DOHH2 (cell line): ENCODE results near the gene MLST8.

Experiments
- EZH2phosphoT487 ChIP-seq: fragments of 200-600 bp; sonication (generic); IDR thresholded peaks from 2 replicates; pipeline ENCODE4 v1.6.1; 2017; ENCODE audit warnings: borderline replicate concordance, mild to moderate bottlenecking, antibody characterized with exemption, low read length, moderate library complexity, mixed read lengths
- TF ChIP-seq, protein P1 (sequence below): fragments of 200-600 bp; sonication (generic); IDR thresholded peaks from one replicate; pipeline ENCODE4 v1.5.1; 2014; ENCODE audit warnings: antibody characterized with exemption, mild to moderate bottlenecking, low read depth, low read length; ENCODE audit not compliant: poor library complexity, severe bottlenecking

DNA sequence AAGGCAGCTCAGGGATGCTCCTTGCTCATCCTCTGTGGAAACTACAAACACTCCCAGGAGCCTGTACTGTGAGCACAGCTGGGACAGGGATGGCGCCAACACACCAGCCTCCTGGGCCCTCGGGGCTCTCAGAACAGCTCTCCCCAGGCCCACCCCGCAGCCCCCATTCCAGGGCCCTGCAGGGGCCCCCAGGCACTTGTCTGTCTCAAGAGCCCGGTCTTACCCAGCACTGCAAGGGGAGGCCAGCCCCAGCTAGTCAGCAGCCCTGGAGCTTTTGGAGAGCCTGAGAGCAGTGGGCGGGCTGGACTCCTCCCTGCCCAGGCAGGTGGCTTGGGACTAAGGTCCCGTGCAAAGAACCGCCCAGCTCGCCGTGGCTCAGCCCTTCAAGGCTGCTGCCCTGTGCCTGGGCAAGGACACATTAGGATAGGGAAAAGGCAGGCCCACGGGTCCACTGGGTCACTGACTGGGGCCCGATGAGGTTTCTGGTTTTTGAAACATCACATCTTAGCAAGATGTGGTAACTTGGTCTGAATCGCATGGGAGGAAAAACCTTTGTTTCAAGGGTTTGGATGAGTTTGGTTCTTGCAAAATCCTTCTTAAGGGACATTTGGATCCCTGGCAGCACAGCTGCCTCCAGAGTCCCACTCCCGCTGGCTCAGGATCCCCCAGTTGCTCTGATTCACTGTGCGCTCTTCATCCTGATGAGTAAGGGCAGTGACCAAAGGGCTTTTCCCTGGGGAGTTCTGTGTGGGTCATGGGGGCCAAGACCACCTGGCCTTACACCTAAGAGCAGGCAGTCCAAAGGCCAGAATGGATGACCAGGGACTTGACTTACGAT, 33.8 kb downstream of the MLST8 start:
- TF ChIP-seq, protein P1, sequence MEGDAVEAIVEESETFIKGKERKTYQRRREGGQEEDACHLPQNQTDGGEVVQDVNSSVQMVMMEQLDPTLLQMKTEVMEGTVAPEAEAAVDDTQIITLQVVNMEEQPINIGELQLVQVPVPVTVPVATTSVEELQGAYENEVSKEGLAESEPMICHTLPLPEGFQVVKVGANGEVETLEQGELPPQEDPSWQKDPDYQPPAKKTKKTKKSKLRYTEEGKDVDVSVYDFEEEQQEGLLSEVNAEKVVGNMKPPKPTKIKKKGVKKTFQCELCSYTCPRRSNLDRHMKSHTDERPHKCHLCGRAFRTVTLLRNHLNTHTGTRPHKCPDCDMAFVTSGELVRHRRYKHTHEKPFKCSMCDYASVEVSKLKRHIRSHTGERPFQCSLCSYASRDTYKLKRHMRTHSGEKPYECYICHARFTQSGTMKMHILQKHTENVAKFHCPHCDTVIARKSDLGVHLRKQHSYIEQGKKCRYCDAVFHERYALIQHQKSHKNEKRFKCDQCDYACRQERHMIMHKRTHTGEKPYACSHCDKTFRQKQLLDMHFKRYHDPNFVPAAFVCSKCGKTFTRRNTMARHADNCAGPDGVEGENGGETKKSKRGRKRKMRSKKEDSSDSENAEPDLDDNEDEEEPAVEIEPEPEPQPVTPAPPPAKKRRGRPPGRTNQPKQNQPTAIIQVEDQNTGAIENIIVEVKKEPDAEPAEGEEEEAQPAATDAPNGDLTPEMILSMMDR: no peak
- no peak for TF ChIP-seq EZH2phosphoT487
